CD4-positive, alpha-beta T cell treated with Interleukin-17A for 4 hours (primary cell): ENCODE measurements around the gene PRKCA.

Source experiments
- DNase-seq: peaks from one replicate; pipeline ENCODE4 v3.0.0-alpha.2; 2020; ENCODE audit warnings: mixed read lengths

PRKCA gene

GRCh38 chr17:66420961-66421371 is 118.6 kb downstream of the PRKCA start:
- no peak for DNase-seq

GRCh38 chr17:66422186-66422585 is 119.8 kb downstream of the PRKCA start:
- DNase-seq, result no peak

- DNase-seq, result no peak
These were observed 120.9 kb downstream of the PRKCA start for GRCh38 chr17:66423056-66423955.

GRCh38 chr17:66425756-66426396 is 123.5 kb downstream of the PRKCA start:
- DNase-seq, result no peak

GRCh38 chr17:66426397-66427033 is 124.1 kb downstream of the PRKCA start:
- DNase-seq, result peak; percentile 65

GRCh38 chr17:66427134-66427533 is 124.7 kb downstream of the PRKCA start:
- no peak for DNase-seq

GRCh38 chr17:66429680-66430079 is 127.3 kb downstream of the PRKCA start:
- DNase-seq, result no peak

- no peak for DNase-seq
These were observed 128.7 kb downstream of the PRKCA start for GRCh38 chr17:66430846-66431795.

GRCh38 chr17:66431910-66432309 is 129.5 kb downstream of the PRKCA start:
- DNase-seq, result no peak

GRCh38 chr17:66432411-66432957 is 130.1 kb downstream of the PRKCA start:
- no peak for DNase-seq

GRCh38 chr17:66432996-66433551 is 130.7 kb downstream of the PRKCA start:
- no peak for DNase-seq

- no peak for DNase-seq
These were observed 132.8 kb downstream of the PRKCA start for GRCh38 chr17:66435182-66435581.

GRCh38 chr17:66436631-66437030 is 134.2 kb downstream of the PRKCA start:
- DNase-seq, result no peak

GRCh38 chr17:66437476-66438026 is 135.1 kb downstream of the PRKCA start:
- DNase-seq, result peak; percentile 35

GRCh38 chr17:66438101-66438500 is 135.7 kb downstream of the PRKCA start:
- DNase-seq, result no peak

GRCh38 chr17:66441101-66441661 is 138.8 kb downstream of the PRKCA start:
- DNase-seq, result no peak

- DNase-seq, result no peak
These were observed 140.8 kb downstream of the PRKCA start for GRCh38 chr17:66443166-66443565.

- no peak for DNase-seq
These were observed 141.2 kb downstream of the PRKCA start for GRCh38 chr17:66443606-66444005.

GRCh38 chr17:66444031-66444430 is 141.6 kb downstream of the PRKCA start:
- DNase-seq, result no peak

GRCh38 chr17:66445229-66445628 is 142.8 kb downstream of the PRKCA start:
- DNase-seq, result no peak

GRCh38 chr17:66446419-66446818 is 144.0 kb downstream of the PRKCA start:
- DNase-seq, result no peak
